PC-9 (cell line): ENCODE results near the gene SEC61B. TPM values are rescaled to one million over a fixed set of nuclear protein-coding genes. Genes with fewer than 3 reads are reported as not detected.

Experiments
- BruUV-seq: library from RNA; stranded (reverse); fragments of 400-500 nt; replicated peaks from 2 replicates; lab custom pipeline; 2021; lab: Mats Ljungman, UMichigan
- CTCF ChIA-PET: fragments of 300-600 bp; sonication (Branson Sonifier 250); formaldehyde crosslinking; loops from one replicate; lab custom pipeline; 2022; ENCODE audit warnings: antibody characterized with exemption; lab: Charles Lee
- POLR2A ChIA-PET: fragments of 300-600 bp; sonication (Branson Sonifier 250); formaldehyde crosslinking; loops from one replicate; lab custom pipeline; 2022; ENCODE audit warnings: antibody characterized with exemption; ENCODE audit not compliant: unreplicated experiment; lab: Charles Lee
- DNase-seq, 2 experiments: peaks; one replicate each; pipeline versions ENCODE4 v3.0.0 to v3.0.0-alpha.2; 2015 to 2022; ENCODE audit warnings: mixed read lengths in 1 of 2
- H2AFZ ChIP-seq: fragments of 200-600 bp; sonication (generic); 2 replicates; pipeline ENCODE4 v1.8.1; 2017; ENCODE audit warnings: antibody characterized with exemption
- H3F3A ChIP-seq: fragments of 200-600 bp; sonication (generic); 2 replicates; pipeline ENCODE4 v1.8.1; 2017; ENCODE audit warnings: antibody characterized with exemption, mild to moderate bottlenecking, low read depth; ENCODE audit not compliant: insufficient read depth
- H3K27ac ChIP-seq: fragments of 200-600 bp; sonication (generic); 2 replicates; pipeline ENCODE4 v1.6.1; 2016; ENCODE audit warnings: mixed run types
- H3K27me3 ChIP-seq: fragments of 200-600 bp; sonication (generic); 2 replicates; pipeline ENCODE4 v1.6.1; 2016; ENCODE audit warnings: low read depth, mixed run types; ENCODE audit not compliant: insufficient read depth
- H3K36me3 ChIP-seq: fragments of 200-600 bp; sonication (generic); 2 replicates; pipeline ENCODE4 v1.6.1; 2016; ENCODE audit warnings: low read depth, mixed run types
- H3K4me1 ChIP-seq: fragments of 200-600 bp; sonication (generic); replicated peaks from 2 replicates; pipeline ENCODE4 v1.6.1; 2016; ENCODE audit warnings: mixed run types; ENCODE audit not compliant: insufficient read depth
- H3K4me2 ChIP-seq: fragments of 200-600 bp; sonication (generic); 2 replicates; pipeline ENCODE4 v1.6.1; 2017; ENCODE audit warnings: mixed run types
- H3K4me3 ChIP-seq: fragments of 200-600 bp; sonication (generic); 2 replicates; pipeline ENCODE4 v1.6.1; 2016; ENCODE audit warnings: mixed run types
- H3K79me2 ChIP-seq: fragments of 200-600 bp; sonication (generic); 2 replicates; pipeline ENCODE4 v1.6.1; 2017; ENCODE audit warnings: low read depth, mixed run types
- H3K9me2 ChIP-seq: fragments of 200-600 bp; sonication (generic); 2 replicates; pipeline ENCODE4 v1.8.1; 2017; ENCODE audit warnings: mild to moderate bottlenecking; ENCODE audit not compliant: insufficient read depth
- H3K9me3 ChIP-seq: fragments of 200-600 bp; sonication (generic); 2 replicates; pipeline ENCODE4 v1.8.1; 2016; ENCODE audit warnings: low read depth; ENCODE audit not compliant: insufficient read depth
- H4K20me1 ChIP-seq: fragments of 200-600 bp; sonication (generic); 2 replicates; pipeline ENCODE4 v1.8.1; 2017; ENCODE audit not compliant: insufficient read depth
- EZH2 ChIP-seq: fragments of 200-600 bp; sonication (generic); IDR thresholded peaks from 2 replicates; pipeline ENCODE4 v1.8.0; 2017; ENCODE audit warnings: antibody characterized with exemption, low read depth
- intact Hi-C: fragments of 100-400 bp; cut with micrococcal nuclease; formaldehyde crosslinking; loops from one replicate; pipeline ENCODE4 v1.10.0; 2022; ENCODE audit not compliant: unreplicated experiment
- total RNA-seq: library from RNA; stranded (reverse); gene quantifications from 2 replicates; pipeline ENCODE4 v1.2.3, GENCODE V29; 2021
- TF ChIP-seq, protein P1 (sequence below): fragments of 200-600 bp; sonication (generic); conservative IDR thresholded peaks from 2 replicates; pipeline ENCODE4 v1.6.1; 2017; ENCODE audit warnings: mixed run types, antibody characterized with exemption, mild to moderate bottlenecking, moderate library complexity

The SEC61B gene
- total RNA-seq, 1 experiment from 2014 or later: 163 TPM

DNA sequence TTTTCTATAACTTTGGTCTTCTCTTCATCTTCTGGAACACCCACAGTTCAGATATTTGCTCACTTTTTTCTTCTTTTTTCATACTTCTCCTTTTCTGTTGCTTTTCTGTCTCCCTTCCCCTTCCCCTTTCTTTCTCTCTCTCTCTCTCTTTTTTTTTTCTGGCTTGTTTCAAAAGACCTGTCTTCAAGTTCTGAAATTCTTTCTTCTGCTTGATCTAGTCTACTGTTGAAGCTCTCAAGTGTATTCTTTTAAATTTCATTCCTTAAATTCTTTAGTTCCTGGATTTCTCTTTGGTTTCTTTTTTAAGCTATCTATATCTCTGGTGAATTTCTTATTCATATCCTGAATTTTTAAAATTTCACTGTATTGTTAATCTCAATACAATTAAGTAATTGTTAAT, 11.5 kb upstream of the SEC61B start:
- Histone ChIP-seq H3F3A (no peaks in the 10 kb centered on the region), H3K4me1 (no peaks in the 10 kb centered on the region), H2AFZ (no peak overlapping the region), H3K79me2 (no peaks in the 10 kb centered on the region), H3K27me3 (no peaks in the 10 kb centered on the region), H3K9me2 (no peaks in the 10 kb centered on the region), H3K9me3 (no peaks in the 10 kb centered on the region), H3K4me3 (no peak overlapping the region), H3K4me2 (no peak overlapping the region), H4K20me1 (peaks cover 5% of the 10 kb centered on the region; the same call in 1 of the 2 replicates), H3K27ac (no peak overlapping the region), H3K36me3 (no peaks in the 10 kb centered on the region)
- no TSS peak for BruUV-seq
- ChIA-PET CTCF (no interaction called here), POLR2A (no interaction called here)
- intact Hi-C loops: no loop called here
- TF ChIP-seq, protein P1, sequence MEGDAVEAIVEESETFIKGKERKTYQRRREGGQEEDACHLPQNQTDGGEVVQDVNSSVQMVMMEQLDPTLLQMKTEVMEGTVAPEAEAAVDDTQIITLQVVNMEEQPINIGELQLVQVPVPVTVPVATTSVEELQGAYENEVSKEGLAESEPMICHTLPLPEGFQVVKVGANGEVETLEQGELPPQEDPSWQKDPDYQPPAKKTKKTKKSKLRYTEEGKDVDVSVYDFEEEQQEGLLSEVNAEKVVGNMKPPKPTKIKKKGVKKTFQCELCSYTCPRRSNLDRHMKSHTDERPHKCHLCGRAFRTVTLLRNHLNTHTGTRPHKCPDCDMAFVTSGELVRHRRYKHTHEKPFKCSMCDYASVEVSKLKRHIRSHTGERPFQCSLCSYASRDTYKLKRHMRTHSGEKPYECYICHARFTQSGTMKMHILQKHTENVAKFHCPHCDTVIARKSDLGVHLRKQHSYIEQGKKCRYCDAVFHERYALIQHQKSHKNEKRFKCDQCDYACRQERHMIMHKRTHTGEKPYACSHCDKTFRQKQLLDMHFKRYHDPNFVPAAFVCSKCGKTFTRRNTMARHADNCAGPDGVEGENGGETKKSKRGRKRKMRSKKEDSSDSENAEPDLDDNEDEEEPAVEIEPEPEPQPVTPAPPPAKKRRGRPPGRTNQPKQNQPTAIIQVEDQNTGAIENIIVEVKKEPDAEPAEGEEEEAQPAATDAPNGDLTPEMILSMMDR: no peak
- no peak for TF ChIP-seq EZH2
- DNase-seq: no peak

DNA sequence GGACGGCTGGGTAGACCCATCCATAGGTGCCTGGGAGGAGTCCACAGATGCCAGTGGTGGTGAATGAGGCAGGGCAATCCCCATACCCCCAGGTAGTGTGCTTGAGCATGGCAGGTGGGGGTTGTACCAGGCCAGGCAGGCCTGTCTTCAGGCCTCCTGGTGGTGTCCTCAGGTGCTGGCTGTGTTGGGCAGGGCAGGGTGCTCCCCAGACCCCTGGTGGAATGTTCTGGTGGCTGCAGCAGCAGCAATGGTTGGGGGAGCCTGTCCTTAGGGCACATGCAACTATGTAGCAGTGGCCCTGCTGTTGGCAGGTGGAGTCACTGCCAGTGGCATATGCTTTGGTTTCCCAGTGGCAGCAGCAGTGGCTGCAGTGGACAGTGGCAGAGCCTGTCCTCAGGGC, 10.3 kb upstream of the SEC61B start:
- Histone ChIP-seq H4K20me1 (peaks cover 16% of the 10 kb centered on the region), H2AFZ (no peak overlapping the region), H3K4me2 (no peak overlapping the region), H3K4me1 (no peaks in the 10 kb centered on the region), H3K36me3 (no peaks in the 10 kb centered on the region), H3F3A (no peaks in the 10 kb centered on the region), H3K4me3 (no peak overlapping the region), H3K27ac (no peak overlapping the region), H3K79me2 (0 out of 2 replicates have a peak, but pooled peaks cover 1% of the 10 kb centered on the region), H3K9me3 (no peaks in the 10 kb centered on the region), H3K27me3 (no peaks in the 10 kb centered on the region), H3K9me2 (no peaks in the 10 kb centered on the region)
- ChIA-PET POLR2A (no interaction called here), CTCF (no interaction called here)
- no peak for DNase-seq
- no peak for TF ChIP-seq EZH2
- TF ChIP-seq, protein P1: no peak
- intact Hi-C loops: no loop called here
- BruUV-seq: no TSS peak

DNA sequence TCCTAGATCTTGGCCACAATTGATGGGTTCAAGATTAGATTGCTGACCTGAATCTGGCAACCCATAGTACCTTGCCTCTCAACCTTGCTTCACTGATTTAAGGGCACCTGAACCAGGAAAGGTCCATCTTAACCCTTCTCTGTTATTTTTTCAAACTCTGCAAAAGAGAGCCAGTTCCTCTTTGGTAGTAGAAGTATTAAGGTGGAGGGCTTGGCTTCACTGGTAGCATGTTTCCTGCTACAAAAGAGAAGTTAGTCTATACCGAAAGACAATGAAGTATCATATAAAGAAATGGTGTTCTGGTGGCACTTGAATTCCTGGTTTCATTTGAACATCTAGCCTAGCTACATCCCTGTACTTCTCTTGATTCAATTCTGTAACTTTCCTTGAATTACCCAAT, 8.9 kb upstream of the SEC61B start:
- peaks cover 11% of the 10 kb centered on the region; the same call in 1 of the 2 replicates for H3K36me3 ChIP-seq
- no peak overlapping the region for H3K4me2 ChIP-seq
- H3K4me1 ChIP-seq: no peaks in the 10 kb centered on the region
- peaks cover 18% of the 10 kb centered on the region for H4K20me1 ChIP-seq
- H3K4me3 ChIP-seq: no peak overlapping the region
- no peaks in the 10 kb centered on the region for H3K27me3 ChIP-seq
- no peak overlapping the region for H2AFZ ChIP-seq
- no peaks in the 10 kb centered on the region for H3K9me2 ChIP-seq
- no peaks in the 10 kb centered on the region for H3F3A ChIP-seq
- H3K27ac ChIP-seq: no peak overlapping the region
- TF ChIP-seq, protein P1: no peak
- no peak for TF ChIP-seq EZH2
- intact Hi-C loops: no loop called here
- no peak for DNase-seq
- POLR2A ChIA-PET: no interaction called here
- peaks cover 16% of the 10 kb centered on the region for H3K79me2 ChIP-seq
- CTCF ChIA-PET: no interaction called here
- BruUV-seq: no TSS peak
- no peaks in the 10 kb centered on the region for H3K9me3 ChIP-seq
